Measurements from ENCODE around the gene GTF2F2. TPM values are rescaled to one million over a fixed set of nuclear protein-coding genes. Genes with fewer than 3 reads are reported as not detected.

GTF2F2 gene
- total and polyA plus RNA-seq, 2 experiments from 2014 or later, result 42.1 to 75.6 TPM

GRCh38 chr13:45232591-45232990, 112.3 kb downstream of the GTF2F2 start:
- Histone ChIP-seq H3K9me2 (ENCODE audit: insufficient read depth) (no peaks in the 10 kb centered on the region), H3F3A (replicated peaks; ENCODE audit: low read depth) (no peaks in the 10 kb centered on the region), H3K4me3 (no peak overlapping the region), H3K36me3 (ENCODE audit: insufficient read depth) (no peaks in the 10 kb centered on the region), H2AFZ (no peak overlapping the region), H4K20me1 (replicated peaks; ENCODE audit: insufficient read depth) (peaks cover 3% of the 10 kb centered on the region; the same call in 1 of the 2 replicates), H3K27ac (ENCODE audit: low read depth) (no peak overlapping the region), H3K79me2 (replicated peaks; ENCODE audit: insufficient read depth) (no peaks in the 10 kb centered on the region), H3K27me3 (ENCODE audit: insufficient read depth) (no peaks in the 10 kb centered on the region), H3K4me1 (ENCODE audit: insufficient read depth) (no peaks in the 10 kb centered on the region), H3K4me2 (no peak overlapping the region)
- peaks cover 7% of the 10 kb centered on the region for H3K27me3 Mint-ChIP-seq (ENCODE audit: insufficient read depth, low read depth, poor library complexity)
- H3K4me1 Mint-ChIP-seq, result no peaks in the 10 kb centered on the region
- TF ChIP-seq ZNF331 (CRISPR knock-in tag; IDR thresholded peaks at IDR 0.05; ENCODE audit: low read depth) (no peak), POLR2AphosphoS5 (IDR thresholded peaks at IDR 0.05; ENCODE audit: low read depth) (no peak), NANOG (IDR thresholded peaks at IDR 0.05; ENCODE audit: borderline replicate concordance) (no peak), ZNF114 (CRISPR knock-in tag; IDR thresholded peaks at IDR 0.05) (no peak), EZH2phosphoT487 (IDR thresholded peaks at IDR 0.05; ENCODE audit: unreplicated experiment) (no peak), JUNB (IDR thresholded peaks at IDR 0.05; ENCODE audit: unreplicated experiment) (no peak), EZH2 (IDR thresholded peaks at IDR 0.05; ENCODE audit: low read depth, unreplicated experiment) (no peak), ETS1 (IDR thresholded peaks at IDR 0.05) (no peak), CREB1 (CRISPR knock-in tag; IDR thresholded peaks at IDR 0.05; ENCODE audit: low read depth) (no peak), ZNF462 (CRISPR knock-in tag; IDR thresholded peaks at IDR 0.05) (no peak), REST (IDR thresholded peaks at IDR 0.05; ENCODE audit: unreplicated experiment) (no peak)
- no peaks in the 10 kb centered on the region; the same call in 2 of the 3 replicates for H3K9me3 Mint-ChIP-seq
- no peak overlapping the region for H3K27ac Mint-ChIP-seq
- no peak for ATAC-seq
- H3K36me3 Mint-ChIP-seq (ENCODE audit: low read depth), result no peaks in the 10 kb centered on the region
- no peak for DNase-seq (ENCODE audit: low spot score)
- no peak overlapping the region for H3K4me3 Mint-ChIP-seq

All from GM23338 (cell line).